ENCODE data around the gene EMP1.

DNA sequence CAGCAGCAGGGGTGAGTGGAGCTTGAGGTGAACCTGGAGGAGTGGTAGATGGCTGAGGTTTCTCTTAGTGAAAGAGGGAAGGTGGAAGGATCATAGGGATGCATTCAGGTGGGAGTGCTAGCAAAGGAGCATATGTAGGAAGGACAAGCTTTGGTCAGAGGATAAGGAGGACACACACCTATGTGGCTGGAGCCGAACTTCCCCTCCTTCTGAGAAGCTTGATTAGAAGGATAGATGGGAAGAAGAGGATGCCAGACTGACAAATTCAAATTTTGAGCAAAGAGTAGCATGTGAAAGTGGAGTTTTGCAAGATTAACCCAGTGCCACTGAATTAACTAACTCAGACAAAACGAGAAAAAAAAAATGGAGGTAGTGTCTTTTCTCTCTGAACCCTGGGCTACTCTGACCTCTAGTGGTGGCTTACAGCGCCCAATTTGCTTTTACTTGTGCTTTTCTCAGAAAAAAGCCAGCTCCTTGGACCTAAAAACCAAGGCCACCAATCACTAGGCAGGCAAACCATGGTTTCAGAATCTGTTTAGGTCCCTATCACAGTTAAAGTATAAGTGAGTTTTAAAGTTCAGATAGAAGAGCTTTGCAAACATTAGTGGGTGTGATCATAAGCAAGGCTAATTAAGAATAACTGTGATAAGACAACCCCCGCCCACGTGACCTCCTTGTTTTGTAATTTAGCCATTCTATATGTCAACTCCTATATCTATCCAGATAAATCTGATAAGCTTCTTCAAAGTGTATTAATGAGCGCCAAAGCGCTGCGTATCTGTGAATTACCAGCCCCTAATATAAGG lies 15.5 kb downstream of the EMP1 start:
- TF ChIP-seq CTCF (IDR thresholded peaks at IDR 0.05; ENCODE audit: poor library complexity) (peak; percentile 89), EZH2 (IDR thresholded peaks at IDR 0.05; ENCODE audit: borderline replicate concordance) (no peak)
